ENCODE data around the gene OR52A1. TPM values are rescaled to one million over a fixed set of nuclear protein-coding genes. Genes with fewer than 3 reads are reported as not detected.

Gene OR52A1
- total and polyA plus RNA-seq, 2 of the 4 experiments (the other 2 are of a cell fraction): not detected

- H4K5ac ChIP-seq (ENCODE audit: low read depth, low read length): no peak overlapping the region
- H2AFZ ChIP-seq (replicated peaks; ENCODE audit: low read length, poor library complexity): no peak overlapping the region
- no peak overlapping the region for H2BK5ac ChIP-seq (ENCODE audit: low read depth, low read length, poor library complexity, severe bottlenecking)
- TF ChIP-seq MXI1 (IDR thresholded peaks at IDR 0.05; ENCODE audit: borderline replicate concordance, low read depth, low read length) (no peak), NFE2L2 (IDR thresholded peaks at IDR 0.05; ENCODE audit: low read depth, low read length) (no peak), RCOR1 (IDR thresholded peaks at IDR 0.05; ENCODE audit: insufficient replicate concordance, low read length) (no peak), SMC3 (IDR thresholded peaks at IDR 0.05; ENCODE audit: low read depth, low read length) (no peak), BHLHE40 (IDR thresholded peaks at IDR 0.05; ENCODE audit: low read depth, low read length) (no peak), MAFK (IDR thresholded peaks at IDR 0.05; ENCODE audit: low read depth, low read length) (no peak), ELK1 (IDR thresholded peaks at IDR 0.05; ENCODE audit: borderline replicate concordance, low read depth, low read length) (no peak), CHD1 (IDR thresholded peaks at IDR 0.05; ENCODE audit: low read depth, low read length) (no peak), CTCF (conservative IDR thresholded peaks at IDR 0.05; ENCODE audit: low read depth, low read length) (no peak), POLR2A (IDR thresholded peaks at IDR 0.05; ENCODE audit: low read depth, low read length) (no peak)
- no peaks in the 10 kb centered on the region; the same call in 1 of the 2 replicates for H3K27me3 ChIP-seq (ENCODE audit: control insufficient read depth, insufficient read depth, low read length)
- CTCF ChIA-PET: no interaction called here
- H3K14ac ChIP-seq (replicated peaks; ENCODE audit: low read depth, low read length): no peak overlapping the region
- H2AK9ac ChIP-seq (replicated peaks; ENCODE audit: low read depth, low read length, poor library complexity): no peak overlapping the region
- POLR2A ChIA-PET (ENCODE audit: unreplicated experiment): no interaction called here
- intact Hi-C loops (cut with micrococcal nuclease): no loop called here
- no peak overlapping the region for H2BK120ac ChIP-seq (ENCODE audit: low read depth, low read length)
- no peaks in the 10 kb centered on the region for H3K4me1 ChIP-seq (ENCODE audit: control insufficient read depth, insufficient read depth, low read length)
- H3K36me3 ChIP-seq (ENCODE audit: control insufficient read depth, insufficient read depth, low read length): no peaks in the 10 kb centered on the region
- no peak for ATAC-seq (ENCODE audit: low read depth)
- no peak overlapping the region for H3K27ac ChIP-seq (ENCODE audit: insufficient read depth, low read length)
- H3K56ac ChIP-seq (ENCODE audit: extremely low read depth, insufficient read depth, low read length): no peak overlapping the region
- no peak for DNase-seq
- in situ Hi-C loops (cut with MboI; ENCODE audit: low sequenced_read_pairs): no loop called here
- H3K79me1 ChIP-seq (ENCODE audit: low read depth in 1 of 2, low read length in 2 of 2): no peaks in the 10 kb centered on the region
- no peak overlapping the region for H2BK15ac ChIP-seq (ENCODE audit: low read depth, low read length)
- H4K91ac ChIP-seq (ENCODE audit: insufficient read depth, low read depth, low read length): no peak overlapping the region
- no peaks in the 10 kb centered on the region for H3K9me1 ChIP-seq (ENCODE audit: insufficient read depth, low read length)
- no peak overlapping the region for H3K23ac ChIP-seq (ENCODE audit: low read depth, low read length)
- no peak overlapping the region for H4K8ac ChIP-seq (ENCODE audit: low read depth in 2 of 2, low read length in 2 of 2)
- H3K4me2 ChIP-seq (ENCODE audit: low read depth, low read length): no peak overlapping the region
- H2AK5ac ChIP-seq (ENCODE audit: low read depth, low read length): no peak overlapping the region
- no peak overlapping the region for H2BK20ac ChIP-seq (ENCODE audit: low read depth, low read length)
- no peaks in the 10 kb centered on the region for H3K9me3 ChIP-seq (ENCODE audit: control insufficient read depth, insufficient read depth, low read length)
- dilution Hi-C loops (cut with HindIII; ENCODE audit: low sequenced_read_pairs, unreplicated experiment): no loop called here
- no peaks in the 10 kb centered on the region for H4K20me1 ChIP-seq (ENCODE audit: insufficient read depth, low read length)
- no peak overlapping the region for H3K9ac ChIP-seq (ENCODE audit: low read depth, low read length)
- H3K4me3 ChIP-seq (ENCODE audit: insufficient read depth, low read depth, low read length): no peak overlapping the region
- H3K4ac ChIP-seq (ENCODE audit: low read depth, low read length): no peak overlapping the region
- BruUV-seq (replicated peaks): no TSS peak
- no peak overlapping the region for H3K18ac ChIP-seq (ENCODE audit: low read depth, low read length)
Measured at GRCh38 chr11:5159806-5160205, 5.2 kb upstream of the OR52A1 start.
